GM23248 (cell line): ENCODE measurements around the gene CABP4.

Source experiments
- EZH2 ChIP-seq: fragments of 200-600 bp; sonication (generic); IDR thresholded peaks from 2 replicates; pipeline ENCODE4 v1.6.1; 2018; ENCODE audit warnings: antibody characterized with exemption, mild to moderate bottlenecking; ENCODE audit not compliant: insufficient read depth, poor library complexity, severe bottlenecking
- EZH2phosphoT487 ChIP-seq: fragments of 200-600 bp; sonication (generic); IDR thresholded peaks from 2 replicates; pipeline ENCODE4 v1.6.1; 2018; ENCODE audit warnings: antibody characterized with exemption, moderate library complexity, mild to moderate bottlenecking, low read depth; ENCODE audit not compliant: insufficient read depth

DNA sequence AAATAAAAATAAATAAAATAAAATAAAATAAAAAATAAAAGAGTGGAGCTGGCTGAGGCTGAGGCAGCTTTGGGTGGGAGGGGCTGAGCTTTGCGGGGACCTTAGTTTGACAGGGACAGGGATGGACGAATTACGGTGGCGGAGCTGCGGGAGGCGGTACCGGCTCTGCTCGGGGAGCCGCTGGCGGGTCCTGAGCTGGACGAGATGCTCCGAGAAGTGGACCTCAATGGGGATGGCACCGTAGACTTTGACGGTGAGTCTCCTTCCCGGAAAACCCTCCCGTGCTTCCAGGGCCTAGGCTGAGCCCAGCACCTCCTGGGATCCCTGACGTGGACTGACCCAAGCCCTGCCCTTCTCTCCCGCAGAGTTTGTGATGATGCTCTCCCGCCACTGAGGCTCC lies 3.1 kb downstream of the CABP4 start:
- TF ChIP-seq EZH2, result no peak
- no peak for TF ChIP-seq EZH2phosphoT487
